Aorta (tissue), 5 donors: ENCODE measurements around the gene CHID1. TPM values are rescaled to one million over a fixed set of nuclear protein-coding genes. Genes with fewer than 3 reads are reported as not detected.

Source experiments
- ATAC-seq: fragments of 200-7000 bp; cut with Tn5 transposase; one replicate; pipeline ENCODE4 v1.9.1; 2022; ENCODE audit warnings: moderate library complexity; ENCODE audit not compliant: low FRiP score
- DNase-seq, 2 donors: peaks; one replicate each; pipeline ENCODE4 v3.0.0-alpha.2; 2020
- H3K27ac ChIP-seq, 2 donors: one replicate each; pipeline ENCODE4 v1.5.1; 2013; ENCODE audit warnings: low read length in 2 of 2, mild to moderate bottlenecking in 2 of 2, moderate library complexity in 2 of 2, control low read depth in 1 of 2, inconsistent platforms in 1 of 2, low read depth in 1 of 2
- H3K27me3 ChIP-seq, 2 donors: one replicate each; pipeline ENCODE4 v1.6.1; 2013; ENCODE audit warnings: control low read depth in 1 of 2, low read length in 1 of 2, mild to moderate bottlenecking in 1 of 2, moderate library complexity in 1 of 2; ENCODE audit not compliant: insufficient read depth in 2 of 2, control insufficient read depth in 1 of 2
- H3K36me3 ChIP-seq, 2 donors: one replicate each; pipeline ENCODE4 v1.6.1; 2013; ENCODE audit warnings: control low read depth in 1 of 2, low read length in 1 of 2, mild to moderate bottlenecking in 1 of 2; ENCODE audit not compliant: insufficient read depth in 2 of 2, control insufficient read depth in 1 of 2
- H3K4me1 ChIP-seq, 2 donors: one replicate each; pipeline ENCODE4 v1.6.1; 2013; ENCODE audit warnings: low read length in 2 of 2, control low read depth in 1 of 2, mild to moderate bottlenecking in 1 of 2, moderate library complexity in 1 of 2; ENCODE audit not compliant: insufficient read depth in 2 of 2, control insufficient read depth in 1 of 2
- H3K4me3 ChIP-seq, 2 donors: one replicate each; pipeline ENCODE4 v1.5.1; 2013; ENCODE audit warnings: low read length in 2 of 2, control low read depth in 1 of 2, mild to moderate bottlenecking in 1 of 2
- H3K9me3 ChIP-seq: one replicate; pipeline ENCODE4 v1.6.1; 2013; ENCODE audit warnings: mild to moderate bottlenecking, low read length; ENCODE audit not compliant: control insufficient read depth
- WGBS, 2 donors: extraction: QIAGEN DNeasy Blood & Tissue Kit; methylation state at CpG; one replicate each; pipeline ENCODE4 v1.1.7; 2013; 5-methylcytosine and 5-hydroxymethylcytosine counted together
- intact Hi-C, 2 donors: fragments of 100-400 bp; cut with DNase I; formaldehyde crosslinking; loops; one replicate each; pipeline versions ENCODE4 v1.14.2 to v1.15.0; 2022
- polyA plus RNA-seq, 2 donors: library from polyadenylated mRNA; stranded (reverse); fragments of 200-250 nt; gene quantifications; one replicate each; pipeline ENCODE4 v1.2.3, GENCODE V29; 2013
- total RNA-seq, 2 donors: library from RNA; stranded (reverse); fragmentation: NEBNext Ultra II Directional; extraction: Animal tissue kit (Norgen Biotek cat#: 25700); gene quantifications; one replicate each; pipeline ENCODE4 v1.2.1, GENCODE V29; 2021
- donor health status: healthy with polysubstance abuse.
- donor health status: Bipolar disorder and iron deficiency.
- donor health status: DM: no; HTN: no; CAD: no.
- donor health status: DM: no; HTN: no; CAD: no.
- donor health status: DM: yes; HTN: yes; CAD: no.

CHID1 gene
- total and polyA plus RNA-seq, 4 donors, result 29.6 to 77.4 (median 57.8) TPM

DNA sequence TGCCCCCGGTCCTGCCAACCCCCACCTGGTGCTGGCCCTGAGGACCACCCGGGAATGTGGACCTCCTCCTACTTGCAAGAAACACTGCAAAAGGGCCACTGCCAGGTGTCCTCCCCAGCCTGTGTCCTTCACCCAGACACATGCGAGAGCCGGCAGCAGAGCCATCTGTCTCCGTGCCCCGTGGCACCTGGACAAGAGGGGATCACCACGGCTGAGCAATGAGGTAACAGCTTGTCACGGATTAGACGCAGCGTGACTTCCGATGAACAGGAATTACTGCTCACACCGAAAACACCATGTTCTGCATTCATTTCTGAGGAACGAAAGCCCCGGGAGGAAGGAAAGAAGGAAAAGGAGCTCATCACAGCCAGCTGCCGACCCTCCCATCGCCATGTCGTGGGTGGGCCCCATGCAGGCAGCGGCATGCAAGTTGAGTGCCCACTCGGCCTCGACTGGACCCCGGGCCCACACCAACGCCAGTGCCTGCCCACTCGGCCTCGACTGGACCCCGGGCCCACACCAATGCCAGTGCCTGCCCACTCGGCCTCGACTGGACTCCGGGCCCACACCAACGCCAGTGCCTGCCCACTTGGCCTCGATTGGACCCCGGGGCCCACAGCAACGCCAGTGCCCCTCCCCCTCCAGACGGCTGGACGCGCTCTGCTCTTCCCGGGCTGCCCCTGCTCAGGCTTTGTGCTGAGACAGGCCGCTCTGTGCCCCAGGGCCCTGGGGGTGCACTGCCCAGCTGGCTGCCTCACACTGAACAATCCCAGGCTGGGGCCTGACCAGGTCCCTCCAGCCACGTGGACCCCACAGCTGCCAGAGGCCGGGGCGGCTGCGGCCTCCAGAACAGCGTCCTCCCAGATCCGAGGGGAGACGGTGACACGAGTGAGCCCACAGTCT lies 22.0 kb downstream of the CHID1 start:
- no peaks in the 10 kb centered on the region for H3K9me3 ChIP-seq
- no peaks in the 10 kb centered on the region for H3K27me3 ChIP-seq
- peaks cover 0 to 2% of the 10 kb centered on the region in 2 donors for H3K36me3 ChIP-seq
- H3K4me1 ChIP-seq, result no peaks in the 10 kb centered on the region
- ATAC-seq (no peak), DNase-seq (no peak)
- intact Hi-C loops, result no loop called here
- WGBS, 2 donors, result 90 to 91% methylated on average over 39 to 45 of the region's 45 CpGs
- no peak overlapping the region for H3K27ac ChIP-seq
- H3K4me3 ChIP-seq, result no peak overlapping the region

- Histone ChIP-seq H3K9me3 (no peaks in the 10 kb centered on the region), H3K27ac (no peak overlapping the region), H3K27me3 (no peaks in the 10 kb centered on the region), H3K4me1 (no peaks in the 10 kb centered on the region), H3K36me3 (peaks cover 0 to 2% of the 10 kb centered on the region in 2 donors), H3K4me3 (no peak overlapping the region)
- DNase-seq, result no peak
- ATAC-seq, result no peak
- WGBS, 2 donors, result 93 to 94% methylated on average over 14 of the region's 14 CpGs
- intact Hi-C loops, result no loop called here
Measured at GRCh38 chr11:887589-887988, 23.0 kb downstream of the CHID1 start.

DNA sequence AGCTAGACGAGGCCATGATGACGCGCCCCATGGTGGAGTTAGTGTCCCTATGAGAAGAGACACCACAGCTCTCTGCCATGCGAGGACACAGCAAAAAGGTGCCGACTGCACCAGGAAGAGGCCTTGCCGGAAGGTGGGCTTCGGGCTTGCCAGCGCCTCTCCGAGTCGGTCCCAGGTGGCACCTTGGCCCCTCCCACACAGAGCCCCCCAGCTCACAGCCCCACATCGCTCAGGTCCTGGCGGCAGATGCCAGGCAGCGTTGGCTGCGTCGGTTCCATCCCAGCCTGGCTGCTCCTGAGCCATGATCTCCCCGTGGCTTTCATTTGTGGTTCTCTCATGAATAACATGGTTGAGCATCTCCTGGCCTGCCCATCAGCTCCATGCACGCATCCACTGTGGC lies 24.0 kb downstream of the CHID1 start:
- Histone ChIP-seq H3K9me3 (no peaks in the 10 kb centered on the region), H3K27ac (no peak overlapping the region), H3K4me1 (no peaks in the 10 kb centered on the region), H3K27me3 (no peaks in the 10 kb centered on the region), H3K36me3 (peaks cover 0 to 2% of the 10 kb centered on the region in 2 donors), H3K4me3 (no peak overlapping the region)
- 96 to 97% methylated on average over 17 of the region's 17 CpGs for WGBS, 2 donors
- ATAC-seq, result no peak
- no peak for DNase-seq
- intact Hi-C loops, result no loop called here

GRCh38 chr11:884578-885070 lies 26.0 kb downstream of the CHID1 start:
- Histone ChIP-seq H3K27ac (no peak overlapping the region), H3K36me3 (peaks cover 0 to 2% of the 10 kb centered on the region in 2 donors), H3K27me3 (no peaks in the 10 kb centered on the region), H3K4me3 (no peak overlapping the region), H3K4me1 (no peaks in the 10 kb centered on the region), H3K9me3 (no peaks in the 10 kb centered on the region)
- intact Hi-C loops, result no loop called here
- no peak for DNase-seq
- 85 to 88% methylated on average over 16 of the region's 16 CpGs for WGBS, 2 donors
- peak; percentile 2 for ATAC-seq

DNA sequence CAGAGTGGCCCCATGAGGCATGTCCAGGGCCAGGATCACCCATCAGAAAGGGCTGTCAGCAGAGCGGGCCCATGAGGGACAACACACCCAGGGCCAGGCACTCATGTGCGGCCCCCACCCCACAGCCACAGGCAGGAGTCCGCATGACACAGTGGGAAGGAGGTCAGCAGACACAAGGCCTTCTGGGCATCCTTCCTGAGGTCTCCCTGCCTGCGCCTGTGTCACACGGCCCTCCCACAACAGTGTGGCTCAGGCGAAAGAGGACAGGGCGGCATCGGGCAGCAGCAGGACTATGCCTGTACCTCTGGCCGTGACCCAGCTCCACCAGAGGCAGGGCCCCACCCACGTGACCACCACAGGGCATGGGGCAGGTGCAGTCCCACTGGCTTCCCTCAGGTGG lies 27.1 kb downstream of the CHID1 start:
- no peaks in the 10 kb centered on the region for H3K4me1 ChIP-seq
- H3K27me3 ChIP-seq, result no peaks in the 10 kb centered on the region
- DNase-seq (no peak), ATAC-seq (no peak)
- H3K4me3 ChIP-seq, result no peak overlapping the region
- intact Hi-C loops, result no loop called here
- no peaks in the 10 kb centered on the region for H3K9me3 ChIP-seq
- no peak overlapping the region for H3K27ac ChIP-seq
- WGBS, 2 donors, result 89 to 92% methylated on average over 10 of the region's 10 CpGs
- peaks cover 0 to 2% of the 10 kb centered on the region in 2 donors for H3K36me3 ChIP-seq

- intact Hi-C loops, result no loop called here
- H3K4me3 ChIP-seq, result no peak overlapping the region
- no peak overlapping the region for H3K27ac ChIP-seq
- DNase-seq, result no peak
- 86 to 89% methylated on average over 14 of the region's 14 CpGs for WGBS, 2 donors
- no peaks in the 10 kb centered on the region for H3K27me3 ChIP-seq
- no peaks in the 10 kb centered on the region for H3K9me3 ChIP-seq
- ATAC-seq, result no peak
- H3K4me1 ChIP-seq, result no peaks in the 10 kb centered on the region
- H3K36me3 ChIP-seq, result no peaks in the 10 kb centered on the region
Measured at GRCh38 chr11:882596-882995, 28.0 kb downstream of the CHID1 start.

GRCh38 chr11:880447-880846 lies 30.2 kb downstream of the CHID1 start:
- H3K27me3 ChIP-seq, result no peaks in the 10 kb centered on the region
- no peak overlapping the region for H3K4me3 ChIP-seq
- intact Hi-C loops, result no loop called here
- DNase-seq, result no peak
- H3K27ac ChIP-seq, result no peak overlapping the region
- H3K4me1 ChIP-seq, result no peaks in the 10 kb centered on the region
- H3K36me3 ChIP-seq, result no peaks in the 10 kb centered on the region
- WGBS, 2 donors, result 84 to 87% methylated on average over 14 of the region's 14 CpGs
- no peaks in the 10 kb centered on the region for H3K9me3 ChIP-seq
- ATAC-seq, result no peak

GRCh38 chr11:877565-877964 lies 33.0 kb downstream of the CHID1 start:
- no peak for DNase-seq
- no peak for ATAC-seq
- Histone ChIP-seq H3K27ac (no peak overlapping the region), H3K27me3 (no peaks in the 10 kb centered on the region), H3K9me3 (no peaks in the 10 kb centered on the region), H3K36me3 (no peaks in the 10 kb centered on the region), H3K4me3 (no peak overlapping the region), H3K4me1 (no peaks in the 10 kb centered on the region)
- intact Hi-C loops, result no loop called here
- 87 to 90% methylated on average over 11 of the region's 11 CpGs for WGBS, 2 donors

- 50 to 53% methylated on average over 12 of the region's 12 CpGs for WGBS, 2 donors
- intact Hi-C loops, result no loop called here
- Histone ChIP-seq H3K27ac (no peak overlapping the region), H3K4me1 (no peaks in the 10 kb centered on the region), H3K36me3 (no peaks in the 10 kb centered on the region), H3K4me3 (no peak overlapping the region), H3K9me3 (no peaks in the 10 kb centered on the region), H3K27me3 (no peaks in the 10 kb centered on the region)
- DNase-seq (no peak), ATAC-seq (no peak)
Measured at GRCh38 chr11:876545-876944, 34.1 kb downstream of the CHID1 start.
